ENCODE measurements around the gene TRDN.

DNA sequence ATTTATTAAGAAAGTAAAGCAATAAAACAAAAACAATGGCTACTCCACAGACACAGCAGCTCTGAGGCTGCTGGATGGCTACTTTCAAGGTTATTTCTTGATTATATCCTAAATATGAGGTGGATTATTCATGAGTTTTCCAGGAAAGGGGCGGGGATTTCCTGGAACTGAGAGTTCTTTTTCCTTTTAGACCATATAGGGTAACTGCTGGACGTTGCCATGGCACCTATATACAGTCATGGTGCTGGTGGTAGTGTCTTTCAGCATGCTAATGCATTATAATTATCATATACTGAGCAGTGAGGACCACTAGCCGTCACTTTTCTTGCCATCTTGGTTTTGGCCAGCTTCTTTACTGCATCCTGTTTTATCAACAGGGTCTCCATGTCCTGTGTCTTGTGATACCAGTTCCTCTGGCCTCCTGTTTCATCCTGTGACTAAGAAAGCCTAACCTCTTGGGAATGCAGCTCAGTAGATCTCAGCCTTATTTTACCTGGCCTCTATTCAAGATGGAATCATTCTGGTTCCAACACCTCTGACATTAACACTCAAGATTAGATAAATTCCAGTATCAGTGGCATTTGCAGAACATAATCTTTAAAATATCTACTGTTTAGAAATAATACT is 32.3 kb upstream of the TRDN start:
- no peak for TF ChIP-seq POLR2AphosphoS5 (IDR thresholded peaks at IDR 0.05; ENCODE audit: borderline replicate concordance, low read depth, low read length)
- TF ChIP-seq EZH2 (IDR thresholded peaks at IDR 0.05): no peak

Data from SK-N-MC (cell line).